Measurements from ENCODE around the gene ATRN. TPM values are rescaled to one million over a fixed set of nuclear protein-coding genes. Genes with fewer than 3 reads are reported as not detected.

The ATRN gene
- total RNA-seq, 1 experiment from 2014 or later = 41.4 TPM

GRCh38 chr20:3659492-3660261, 188.9 kb downstream of the ATRN start:
- TF ChIP-seq CTCF (IDR thresholded peaks at IDR 0.05; ENCODE audit: insufficient read depth in 1 of 2, low read depth in 1 of 2, low read length in 1 of 2, severe bottlenecking in 1 of 2, unreplicated experiment in 1 of 2) = no peak
- BruUV-seq (replicated peaks) = no TSS peak
- Mint-ChIP-seq H3K4me1 (ENCODE audit: low read depth, unreplicated experiment) (no peaks in the 10 kb centered on the region), H3K36me3 (ENCODE audit: insufficient read depth, unreplicated experiment) (no peaks in the 10 kb centered on the region), H3K27me3 (ENCODE audit: insufficient read depth, unreplicated experiment) (peaks cover 3% of the 10 kb centered on the region), H3K4me3 (ENCODE audit: unreplicated experiment) (no peak overlapping the region), H3K27ac (ENCODE audit: unreplicated experiment) (no peak overlapping the region), H3K9me3 (ENCODE audit: unreplicated experiment) (no peaks in the 10 kb centered on the region)
- no peaks in the 10 kb centered on the region for H3K27me3 ChIP-seq (replicated peaks; ENCODE audit: control insufficient read depth, insufficient read depth, low read length)
- no peak for DNase-seq
- no peaks in the 10 kb centered on the region for H3K36me3 ChIP-seq (ENCODE audit: control insufficient read depth, insufficient read depth, low read length)
- H3K4me3 ChIP-seq (ENCODE audit: low read depth, low read length) = no peak overlapping the region
- POLR2A ChIA-PET = no interaction called here
- intact Hi-C loops (cut with micrococcal nuclease; ENCODE audit: unreplicated experiment) = no loop called here
- CTCF ChIA-PET = interaction anchor here (0.6 to 1.1 kb wide), 2 partner anchors 17 to 97 kb away, joined by 3 read pairs; no protein-coding TSS in a partner anchor
- no peaks in the 10 kb centered on the region for H3K9me3 ChIP-seq
- H3K4me1 ChIP-seq = no peaks in the 10 kb centered on the region

- Histone ChIP-seq H3K4me3 (ENCODE audit: low read depth, low read length) (no peak overlapping the region), H3K4me1 (no peaks in the 10 kb centered on the region), H3K27me3 (replicated peaks; ENCODE audit: control insufficient read depth, insufficient read depth, low read length) (no peaks in the 10 kb centered on the region), H3K9me3 (no peaks in the 10 kb centered on the region), H3K36me3 (ENCODE audit: control insufficient read depth, insufficient read depth, low read length) (no peaks in the 10 kb centered on the region)
- peaks cover 3% of the 10 kb centered on the region for H3K27me3 Mint-ChIP-seq (ENCODE audit: insufficient read depth, unreplicated experiment)
- intact Hi-C loops (cut with micrococcal nuclease; ENCODE audit: unreplicated experiment) = no loop called here
- POLR2A ChIA-PET = no interaction called here
- BruUV-seq (replicated peaks) = no TSS peak
- CTCF ChIA-PET = interaction anchor here (1.1 kb wide), 1 partner anchor 16 kb away, joined by 3 read pairs; no protein-coding TSS in a partner anchor
- H3K36me3 Mint-ChIP-seq (ENCODE audit: insufficient read depth, unreplicated experiment) = no peaks in the 10 kb centered on the region
- no peak for TF ChIP-seq CTCF (IDR thresholded peaks at IDR 0.05; ENCODE audit: insufficient read depth in 1 of 2, low read depth in 1 of 2, low read length in 1 of 2, severe bottlenecking in 1 of 2, unreplicated experiment in 1 of 2)
- H3K4me1 Mint-ChIP-seq (ENCODE audit: low read depth, unreplicated experiment) = no peaks in the 10 kb centered on the region
- no peaks in the 10 kb centered on the region for H3K9me3 Mint-ChIP-seq (ENCODE audit: unreplicated experiment)
- H3K4me3 Mint-ChIP-seq (ENCODE audit: unreplicated experiment) = no peak overlapping the region
- no peak for DNase-seq
- no peak overlapping the region for H3K27ac Mint-ChIP-seq (ENCODE audit: unreplicated experiment)
Observed at GRCh38 chr20:3660262-3661059, 189.6 kb downstream of the ATRN start.

- no peaks in the 10 kb centered on the region for H3K36me3 ChIP-seq (ENCODE audit: control insufficient read depth, insufficient read depth, low read length)
- ChIA-PET POLR2A (no interaction called here), CTCF (no interaction called here)
- Mint-ChIP-seq H3K27ac (ENCODE audit: unreplicated experiment) (no peak overlapping the region), H3K4me3 (ENCODE audit: unreplicated experiment) (no peak overlapping the region), H3K27me3 (ENCODE audit: insufficient read depth, unreplicated experiment) (peaks cover 3% of the 10 kb centered on the region), H3K9me3 (ENCODE audit: unreplicated experiment) (no peaks in the 10 kb centered on the region), H3K36me3 (ENCODE audit: insufficient read depth, unreplicated experiment) (no peaks in the 10 kb centered on the region), H3K4me1 (ENCODE audit: low read depth, unreplicated experiment) (no peaks in the 10 kb centered on the region)
- no peak for TF ChIP-seq CTCF (IDR thresholded peaks at IDR 0.05; ENCODE audit: insufficient read depth in 1 of 2, low read depth in 1 of 2, low read length in 1 of 2, severe bottlenecking in 1 of 2, unreplicated experiment in 1 of 2)
- intact Hi-C loops (cut with micrococcal nuclease; ENCODE audit: unreplicated experiment) = no loop called here
- no peak for DNase-seq
- no peaks in the 10 kb centered on the region for H3K4me1 ChIP-seq
- no peaks in the 10 kb centered on the region for H3K27me3 ChIP-seq (replicated peaks; ENCODE audit: control insufficient read depth, insufficient read depth, low read length)
- H3K4me3 ChIP-seq (ENCODE audit: low read depth, low read length) = no peak overlapping the region
- no TSS peak for BruUV-seq (replicated peaks)
- no peaks in the 10 kb centered on the region for H3K9me3 ChIP-seq
Observed at GRCh38 chr20:3661060-3661813, 190.4 kb downstream of the ATRN start.

Measured in Caco-2 (cell line).